OCI-M2 (cell line): ENCODE measurements around the gene SMARCA1.
"Not testable (repeated sequence)": the region's sequence is repeated elsewhere in the genome, so short reads cannot be mapped to it uniquely, and the experiment has no call there.

Experiments used
- DNase-seq: peaks from one replicate; lab custom pipeline; 2025; ENCODE audit not compliant: unreplicated experiment; lab: John Stamatoyannopoulos, UW

The SMARCA1 gene

GRCh38 chrX:129523079-129523911, at the start of gene SMARCA1:
Gene SMARCA1 (minus strand): TSS chrX:129523490. CDS start chrX:129523370, 120 bp downstream.
- DNase-seq, result no peak

- DNase-seq, result no peak
Observed at GRCh38 chrX:129572422-129572821, 49.1 kb upstream of the SMARCA1 start.

GRCh38 chrX:129568349-129568748, 45.1 kb upstream of the SMARCA1 start:
- no peak for DNase-seq

GRCh38 chrX:129566073-129566472, 42.8 kb upstream of the SMARCA1 start:
- DNase-seq, result no peak

- DNase-seq, result no peak
Observed at GRCh38 chrX:129565046-129565650, 41.9 kb upstream of the SMARCA1 start.

- DNase-seq, result not testable (repeated sequence)
Observed at GRCh38 chrX:129564345-129564744, 41.1 kb upstream of the SMARCA1 start.

GRCh38 chrX:129561453-129561852, 38.2 kb upstream of the SMARCA1 start:
- no peak for DNase-seq

GRCh38 chrX:129559783-129560182, 36.5 kb upstream of the SMARCA1 start:
- DNase-seq, result no peak

- DNase-seq, result no peak
Observed at GRCh38 chrX:129557844-129558480, 34.7 kb upstream of the SMARCA1 start.

- no peak for DNase-seq
Observed at GRCh38 chrX:129556806-129557315, 33.6 kb upstream of the SMARCA1 start.

GRCh38 chrX:129554816-129555215, 31.5 kb upstream of the SMARCA1 start:
- DNase-seq, result not testable (repeated sequence)

GRCh38 chrX:129553619-129554288, 30.5 kb upstream of the SMARCA1 start:
- DNase-seq, result no peak

GRCh38 chrX:129549124-129549523, 25.8 kb upstream of the SMARCA1 start:
- DNase-seq, result no peak

- DNase-seq, result no peak
Observed at GRCh38 chrX:129545408-129545807, 22.1 kb upstream of the SMARCA1 start.

GRCh38 chrX:129544780-129545179, 21.5 kb upstream of the SMARCA1 start:
- no peak for DNase-seq

GRCh38 chrX:129540722-129541184, 17.5 kb upstream of the SMARCA1 start:
- no peak for DNase-seq

- no peak for DNase-seq
Observed at GRCh38 chrX:129540068-129540653, 16.9 kb upstream of the SMARCA1 start, which contains the start of gene OCRL. Gene OCRL (plus strand): TSS chrX:129540259. CDS start chrX:129540440, 181 bp downstream.

- DNase-seq, result no peak
Observed at GRCh38 chrX:129534816-129535578, 11.7 kb upstream of the SMARCA1 start.

- no peak for DNase-seq
Observed at GRCh38 chrX:129531132-129531531, 7.8 kb upstream of the SMARCA1 start.

GRCh38 chrX:129530410-129530809, 7.1 kb upstream of the SMARCA1 start:
- DNase-seq, result no peak
